CD4-positive, alpha-beta T cell treated with Interleukin-10 for 1 hour (primary cell): ENCODE measurements around the gene NEDD4.
"Not testable (repeated sequence)": the region's sequence is repeated elsewhere in the genome, so short reads cannot be mapped to it uniquely, and the experiment has no call there.

ENCODE experiments used
- DNase-seq: peaks from one replicate; pipeline ENCODE4 v3.0.0-alpha.2; 2020

Gene NEDD4

DNA sequence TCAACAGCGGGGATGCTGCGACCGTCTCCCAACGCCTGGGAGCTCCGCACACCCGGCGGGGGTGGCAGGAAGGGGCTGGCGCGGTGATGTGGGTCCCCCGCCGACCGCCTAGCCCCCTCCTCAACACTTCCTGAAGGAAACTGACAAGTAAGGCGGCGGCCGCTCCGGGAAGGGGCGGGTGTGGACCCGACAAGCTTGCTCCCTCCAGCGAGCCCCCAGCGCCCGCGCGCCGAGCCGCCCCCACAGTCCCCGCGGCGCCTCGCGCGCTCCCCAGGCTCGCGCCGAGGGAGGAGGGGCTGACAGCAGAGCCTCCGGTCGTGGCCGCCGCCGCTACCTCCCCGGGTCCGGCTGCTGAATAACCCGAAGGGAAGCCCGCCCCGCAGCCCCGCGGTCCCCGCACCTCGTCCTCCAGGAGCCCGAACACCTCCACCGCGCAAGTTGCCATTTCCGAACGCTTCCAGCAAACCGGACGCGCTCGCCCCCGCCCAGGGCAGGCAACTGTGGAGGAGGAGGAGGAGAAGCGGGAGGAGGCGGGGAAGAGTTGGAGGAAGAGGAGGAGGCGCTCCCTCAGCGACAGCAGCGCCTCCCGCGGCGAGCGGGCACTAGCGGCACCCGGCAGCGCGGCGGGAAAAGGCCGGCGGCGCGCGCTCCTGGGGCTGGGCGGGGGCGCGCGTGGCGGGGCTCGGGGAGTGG lies at the start of gene NEDD4:
TSS of gene NEDD4 (minus strand) at position 502 of the 693 bp plus-strand sequence. CDS start at position 445, 57 bp downstream.
- peak; percentile 74 for DNase-seq

DNA sequence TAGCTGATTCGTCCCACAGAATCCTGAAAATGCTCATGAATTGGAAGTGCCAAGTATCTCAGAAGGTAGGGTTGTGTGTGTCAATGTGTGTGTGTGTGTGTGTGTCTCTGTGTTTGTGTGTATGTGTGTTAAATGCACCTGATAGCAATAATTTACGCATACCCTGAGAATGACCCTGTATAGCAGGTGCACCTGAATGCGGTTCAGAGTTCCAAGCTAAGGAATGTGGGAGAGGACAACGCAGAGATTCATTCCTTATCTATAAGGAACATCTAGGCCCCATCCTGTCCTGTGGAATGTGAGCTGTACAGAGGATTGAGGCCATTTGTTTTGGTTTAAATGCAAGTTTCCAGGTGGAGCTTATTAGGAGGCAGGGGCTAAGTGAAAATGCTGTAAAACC lies 49.1 kb upstream of the NEDD4 start:
- DNase-seq = no peak

DNA sequence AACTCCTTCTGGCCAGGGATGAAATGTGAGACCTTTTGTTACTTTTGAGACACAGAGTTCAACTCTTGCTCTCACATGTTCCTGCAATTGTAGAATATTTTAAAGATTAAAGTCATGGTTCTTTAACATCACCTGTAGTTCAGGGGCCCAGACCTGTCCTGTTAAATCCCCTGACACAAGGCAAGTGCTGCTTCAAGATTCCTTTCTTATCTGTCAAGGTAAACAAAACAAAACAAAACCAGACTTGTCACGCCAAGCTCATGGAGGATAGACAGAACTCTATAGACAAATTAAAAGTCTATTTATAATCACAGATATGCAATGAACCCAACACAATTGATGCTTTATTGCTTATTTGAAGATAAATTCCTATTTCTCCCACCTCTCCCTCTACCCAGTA lies 48.6 kb upstream of the NEDD4 start:
- no peak for DNase-seq

DNA sequence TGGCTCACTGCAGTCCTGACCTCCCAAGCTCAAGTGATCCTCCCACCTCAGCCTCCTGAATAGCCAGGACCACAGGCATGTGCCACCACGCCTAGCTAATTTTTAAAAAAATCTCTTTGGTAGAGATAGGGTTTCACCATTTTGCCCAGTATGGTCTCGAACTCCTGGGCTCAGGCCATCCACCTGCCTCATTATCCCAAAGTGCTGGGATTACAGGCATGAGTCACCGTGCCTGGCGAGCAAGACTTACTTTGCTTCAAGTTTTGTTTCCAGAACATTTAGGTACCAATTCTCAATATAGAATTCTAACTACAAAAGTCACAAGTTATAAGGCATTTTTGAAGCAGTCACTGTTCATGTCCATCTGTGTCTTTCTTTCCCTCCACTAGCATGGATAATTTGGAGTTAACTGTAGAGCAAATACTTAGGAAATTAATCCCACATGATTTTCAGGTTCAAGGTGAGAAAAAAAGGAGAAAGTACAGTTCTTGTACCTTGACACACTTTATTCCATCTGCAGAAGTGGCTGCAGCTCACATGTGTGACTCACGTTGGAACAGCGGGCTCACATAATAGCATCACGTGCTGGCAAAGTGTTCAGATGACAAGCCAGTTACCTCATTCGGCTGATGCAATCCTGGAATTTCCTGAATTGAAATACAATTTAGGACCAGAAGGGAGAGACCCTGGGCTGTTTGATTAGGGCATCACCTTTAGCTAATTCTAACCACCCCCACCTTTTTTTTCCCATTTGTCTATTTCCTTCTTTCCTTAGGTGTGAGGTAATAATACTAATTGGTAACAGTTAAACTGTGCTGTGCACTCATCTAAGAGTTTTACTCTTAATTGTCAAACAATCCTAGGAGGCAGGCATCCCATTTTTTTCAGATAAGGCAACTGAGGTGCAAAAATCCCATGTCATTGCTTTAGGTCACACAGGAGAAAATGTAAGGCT lies 46.9 kb upstream of the NEDD4 start:
- DNase-seq = no peak

DNA sequence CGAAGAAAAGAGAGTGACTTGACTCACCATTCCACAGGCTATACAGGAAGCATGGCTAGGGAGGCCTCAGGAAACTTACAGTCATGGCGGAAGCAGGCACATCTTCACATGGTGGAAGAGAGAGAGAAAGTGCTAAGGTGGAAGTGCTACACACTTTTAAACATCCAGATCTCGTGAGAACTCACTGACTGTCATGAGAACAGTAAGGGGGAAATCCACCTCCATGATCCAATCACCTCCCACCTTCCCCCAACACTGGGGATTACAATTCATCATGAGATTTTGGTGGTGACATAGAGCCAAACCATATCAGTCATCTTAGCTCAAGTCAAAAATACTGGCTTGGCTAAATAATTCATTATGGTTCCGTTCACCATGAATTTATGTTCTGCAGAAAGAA lies 45.3 kb upstream of the NEDD4 start:
- DNase-seq = no peak

DNA sequence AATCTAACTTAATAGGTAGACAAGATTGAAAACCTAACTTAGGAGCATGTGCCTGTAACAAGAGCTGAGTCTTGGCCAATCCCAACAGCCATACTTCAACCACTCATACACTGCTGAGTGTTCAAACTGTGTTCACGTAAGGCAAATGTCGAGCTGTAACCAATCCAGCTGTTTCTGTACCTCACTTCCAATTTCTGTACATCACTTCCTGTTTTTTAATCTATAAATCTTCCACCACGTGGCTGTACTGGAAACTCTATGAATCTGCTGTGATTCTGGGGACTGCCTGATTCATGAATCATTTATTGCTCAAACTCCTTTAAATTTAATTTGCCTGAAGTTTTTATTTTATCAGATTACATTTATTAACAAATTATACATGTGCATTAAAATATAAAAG lies 44.6 kb upstream of the NEDD4 start:
- peak; percentile 46 for DNase-seq

DNA sequence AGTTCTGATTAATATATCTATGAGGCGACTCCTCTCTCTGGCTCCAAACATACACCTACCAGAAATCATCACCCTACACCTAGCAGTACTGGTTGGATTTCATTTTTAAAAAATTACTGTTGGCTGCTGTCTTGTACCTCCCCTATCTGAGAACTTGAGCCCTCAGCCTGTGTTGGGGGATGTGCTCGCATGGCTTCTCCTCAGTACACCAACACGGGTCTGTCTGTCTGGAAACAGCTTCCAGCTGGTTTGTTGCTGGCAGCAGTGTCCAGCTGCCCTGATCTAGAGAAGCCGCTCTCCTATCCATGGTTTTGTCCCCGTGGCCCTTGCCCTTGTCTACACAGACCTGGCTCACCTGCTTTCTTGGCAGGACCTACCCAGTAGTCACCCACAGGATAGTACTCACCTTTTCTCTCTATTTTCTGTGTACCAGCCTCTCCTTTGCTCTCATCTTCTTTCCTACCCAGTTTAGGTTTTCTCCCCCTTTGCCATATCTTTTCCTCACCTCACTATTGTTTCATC lies 43.2 kb upstream of the NEDD4 start:
- DNase-seq = no peak

DNA sequence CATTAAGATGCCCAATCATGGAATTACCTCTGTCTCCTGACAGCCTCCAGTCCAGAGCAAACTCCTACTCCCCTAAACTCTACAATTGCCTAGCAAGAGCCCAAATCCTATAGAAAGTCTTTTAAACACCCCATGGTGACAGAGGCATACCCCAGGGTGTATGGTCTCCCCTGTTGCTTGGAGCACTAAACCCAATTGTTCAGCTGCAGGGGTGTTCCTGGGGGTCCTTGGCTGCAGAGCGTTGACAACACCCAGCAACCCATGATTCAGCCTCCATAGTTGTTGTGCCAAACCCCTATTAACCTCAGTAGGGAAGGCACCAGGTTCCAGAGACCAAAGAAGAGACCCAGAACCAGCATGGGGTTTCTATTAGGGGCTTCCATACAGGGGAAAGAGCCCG lies 41.8 kb upstream of the NEDD4 start:
- no peak for DNase-seq

DNA sequence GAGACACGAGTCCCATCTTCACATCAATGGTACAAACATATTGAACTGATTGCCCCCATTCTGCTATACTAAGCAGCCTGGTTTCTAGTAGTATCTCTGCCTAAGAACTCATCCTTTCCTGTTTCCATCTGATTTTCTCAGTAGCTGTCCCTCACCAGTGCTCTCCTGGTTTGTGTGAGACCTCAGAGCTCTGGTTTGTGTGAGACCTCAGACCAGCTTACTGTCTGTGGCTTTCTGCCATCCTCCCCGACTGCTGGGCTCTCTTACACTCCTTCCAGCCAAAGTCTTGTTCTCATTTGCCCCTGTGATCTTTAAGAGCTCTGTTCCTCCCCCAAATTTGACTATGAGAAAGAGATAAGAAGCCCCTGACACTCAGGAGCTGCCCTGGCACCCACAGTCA lies 41.1 kb upstream of the NEDD4 start:
- DNase-seq = no peak

DNA sequence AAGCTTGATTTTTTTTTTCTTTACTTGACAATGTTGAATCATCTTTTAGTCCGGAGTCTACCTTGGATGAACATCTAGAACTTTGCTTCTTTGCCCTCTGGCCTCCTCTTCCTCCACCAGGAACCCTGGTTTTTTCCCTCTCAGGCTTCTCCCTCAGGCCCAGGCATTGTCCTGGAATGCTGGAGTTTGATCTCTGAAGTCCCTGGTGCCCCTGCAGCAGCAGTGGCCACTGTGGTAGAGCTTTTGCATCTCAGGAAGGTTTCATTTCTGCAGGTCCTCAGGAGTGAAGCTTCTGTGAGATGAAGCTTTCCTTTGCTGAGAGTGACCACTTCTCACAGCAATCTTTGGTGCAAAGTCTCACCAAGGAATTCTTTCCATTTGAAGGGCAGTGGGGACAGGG lies 39.0 kb upstream of the NEDD4 start:
- DNase-seq = no peak

DNA sequence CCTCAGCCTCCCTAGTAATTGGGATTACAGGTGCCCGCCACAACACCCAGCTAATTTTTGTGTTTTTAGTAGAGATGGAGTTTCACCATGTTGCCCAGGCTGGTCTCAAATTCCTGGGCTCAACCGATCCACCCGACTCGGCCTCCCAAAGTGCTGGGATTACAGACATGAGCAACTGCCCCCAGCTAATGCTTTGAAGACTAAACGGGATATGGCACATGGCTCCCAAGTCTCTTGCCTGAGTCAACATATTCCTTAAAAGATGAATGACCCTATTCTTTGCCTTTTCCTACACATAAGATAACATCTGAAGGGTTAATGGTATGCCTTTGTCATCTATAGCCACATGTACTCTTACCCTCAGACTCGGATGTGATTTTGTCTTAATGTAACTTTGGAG lies 38.4 kb upstream of the NEDD4 start:
- no peak for DNase-seq

DNA sequence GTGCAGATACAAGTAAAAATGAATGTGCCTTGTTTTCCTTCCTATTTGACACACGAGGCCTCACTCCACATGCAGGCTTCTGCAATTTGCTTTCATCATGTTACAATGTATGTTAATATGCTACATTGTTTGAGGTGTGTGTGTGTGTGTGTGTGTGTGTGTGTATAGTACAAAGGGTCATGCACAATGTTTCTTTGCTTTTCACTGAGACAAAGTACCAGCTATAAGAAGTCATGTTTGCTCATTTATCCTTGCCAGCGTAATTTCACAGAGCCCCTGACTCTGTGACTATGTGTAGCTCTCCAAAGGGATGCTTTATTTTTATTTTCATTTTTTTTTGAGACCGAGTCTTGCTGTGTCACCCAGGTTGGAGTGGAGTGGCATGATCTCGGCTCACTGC lies 38.0 kb upstream of the NEDD4 start:
- DNase-seq = no peak

DNA sequence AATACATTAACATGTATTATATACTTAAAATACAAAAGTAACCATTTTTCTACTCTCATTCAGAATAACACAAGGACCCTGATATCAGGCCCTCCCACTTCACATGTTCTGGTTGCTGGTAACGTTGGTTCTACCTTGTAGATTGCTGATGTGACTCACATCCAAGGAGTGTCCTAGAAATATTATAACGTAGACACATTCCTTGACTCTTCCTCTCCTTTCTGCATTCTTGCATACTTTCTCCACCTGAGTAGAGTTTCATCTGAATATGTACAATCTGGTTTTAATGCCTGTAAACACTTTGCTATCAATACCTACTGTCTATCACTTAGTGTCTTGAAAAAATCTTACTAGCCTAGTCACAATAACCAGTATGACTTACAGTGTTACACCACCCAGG lies 35.0 kb upstream of the NEDD4 start:
- no peak for DNase-seq

DNA sequence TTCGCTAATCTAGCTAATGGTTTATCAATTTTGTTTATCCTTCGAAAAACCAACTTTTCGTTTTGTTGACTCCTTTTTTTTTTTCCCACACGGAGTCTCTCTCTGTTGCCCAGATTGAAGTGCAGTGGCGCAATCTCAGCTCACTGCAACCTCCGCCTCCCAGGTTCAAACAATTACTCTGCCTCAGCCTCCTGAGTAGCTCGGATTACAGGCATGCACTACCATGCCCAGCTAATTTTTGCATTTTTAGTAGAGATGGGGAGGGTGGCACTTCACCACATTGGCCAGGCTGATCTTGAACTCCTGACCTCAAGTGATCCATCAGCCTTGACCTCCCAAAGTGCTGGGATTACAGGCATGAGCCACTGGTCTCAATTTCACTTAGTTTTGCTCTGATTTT lies 29.7 kb upstream of the NEDD4 start:
- DNase-seq = not testable (repeated sequence)

DNA sequence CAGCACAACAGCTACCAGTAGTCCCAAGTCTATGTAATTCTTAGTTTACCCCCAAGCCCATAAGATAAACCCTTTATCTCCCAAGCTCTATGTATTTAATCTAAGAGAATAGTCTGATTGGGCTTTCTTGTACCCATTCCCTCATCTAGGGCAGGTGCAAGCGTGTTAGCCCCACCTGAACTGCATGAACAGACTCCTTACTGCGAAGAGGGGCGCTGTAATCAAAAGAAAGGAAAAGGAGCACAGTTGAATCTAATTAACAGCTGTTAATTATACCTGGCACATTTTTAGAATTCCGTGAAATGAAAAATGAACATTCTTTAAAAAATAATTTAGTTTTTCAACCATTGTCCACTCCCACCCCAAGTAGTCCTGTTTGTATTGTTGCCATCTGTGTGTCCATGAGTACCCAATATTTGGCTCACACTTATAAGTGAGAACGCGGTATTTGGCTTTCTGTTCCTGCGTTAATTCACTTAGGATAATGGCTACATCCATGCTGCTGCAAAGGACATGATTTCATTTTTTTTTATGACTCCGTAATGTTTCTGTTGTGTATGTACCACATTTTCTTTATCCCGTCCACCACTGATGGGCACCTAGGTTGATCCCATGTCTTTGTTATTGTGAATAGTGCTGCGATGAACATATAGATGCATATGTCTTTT lies 26.5 kb upstream of the NEDD4 start:
- no peak for DNase-seq

DNA sequence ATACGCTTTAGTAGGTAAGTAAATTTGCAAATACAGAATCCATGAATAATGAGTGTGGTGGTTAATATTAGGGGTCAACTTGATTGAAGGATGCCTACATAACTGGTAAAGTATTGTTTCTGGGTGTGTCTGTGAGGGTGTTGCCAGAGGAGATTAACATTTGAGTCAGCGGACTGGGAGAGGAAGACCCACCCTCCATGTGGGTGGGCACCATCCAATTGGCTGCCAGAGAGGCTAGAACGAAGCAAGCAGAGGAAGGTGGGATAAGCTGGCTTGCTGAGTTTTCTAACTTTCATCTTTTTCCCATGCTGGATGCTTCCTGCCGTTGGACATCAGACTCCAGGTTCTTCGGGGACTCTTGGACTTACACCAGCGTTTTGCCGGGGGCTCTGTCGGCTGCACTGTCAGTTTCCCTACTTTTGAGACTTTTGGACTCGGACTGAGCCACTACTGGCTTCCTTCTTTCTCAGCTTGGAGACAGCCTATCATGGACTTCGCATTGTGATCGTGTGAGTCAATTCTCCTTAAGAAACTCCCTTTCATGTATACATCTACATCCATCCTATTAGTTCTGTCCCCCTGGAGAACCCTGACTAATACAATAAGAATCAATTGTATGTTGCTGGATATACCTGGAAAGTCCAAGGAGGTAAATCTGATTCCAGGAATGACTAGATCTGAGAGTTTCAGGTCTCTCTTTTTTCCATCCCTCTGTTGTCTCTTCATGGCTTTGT lies 25.8 kb upstream of the NEDD4 start:
- no peak for DNase-seq

DNA sequence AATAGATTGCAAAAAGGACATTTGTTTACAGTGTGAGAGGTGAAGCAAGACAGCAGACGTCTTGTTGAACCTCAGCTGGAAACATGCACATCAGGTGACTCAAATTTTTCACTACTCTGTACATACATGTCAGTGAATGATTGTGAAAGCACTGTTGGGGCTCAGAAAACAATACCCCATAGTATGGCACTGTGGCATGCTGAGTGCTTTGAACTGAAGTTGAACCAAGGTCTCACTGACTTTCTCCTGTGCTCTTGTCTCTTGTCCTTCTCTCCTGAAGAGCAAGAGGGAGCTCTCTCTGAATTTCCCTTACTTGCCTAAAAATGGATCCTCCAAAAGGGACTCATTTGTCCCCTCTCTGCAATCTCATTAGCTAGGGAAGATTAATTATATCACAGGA lies 24.5 kb upstream of the NEDD4 start:
- DNase-seq = no peak

DNA sequence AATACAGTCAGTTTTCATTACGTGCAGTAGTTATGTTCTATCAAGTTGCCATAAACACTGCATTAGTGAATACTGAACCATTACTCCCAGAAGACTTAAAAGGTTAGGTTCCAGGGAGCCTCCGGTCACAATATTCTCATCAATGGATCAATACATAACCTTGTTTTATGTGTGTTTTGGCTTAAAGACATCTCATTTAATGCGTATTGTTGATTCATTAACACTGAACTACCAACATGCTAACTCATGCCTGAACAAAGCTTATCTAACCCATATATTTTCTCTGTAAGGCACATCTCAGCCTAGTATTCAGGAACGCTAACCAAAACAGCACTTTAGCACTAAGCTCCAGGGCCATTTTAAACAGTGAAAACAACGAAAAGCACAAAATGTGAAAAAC lies 24.1 kb upstream of the NEDD4 start:
- DNase-seq = no peak

DNA sequence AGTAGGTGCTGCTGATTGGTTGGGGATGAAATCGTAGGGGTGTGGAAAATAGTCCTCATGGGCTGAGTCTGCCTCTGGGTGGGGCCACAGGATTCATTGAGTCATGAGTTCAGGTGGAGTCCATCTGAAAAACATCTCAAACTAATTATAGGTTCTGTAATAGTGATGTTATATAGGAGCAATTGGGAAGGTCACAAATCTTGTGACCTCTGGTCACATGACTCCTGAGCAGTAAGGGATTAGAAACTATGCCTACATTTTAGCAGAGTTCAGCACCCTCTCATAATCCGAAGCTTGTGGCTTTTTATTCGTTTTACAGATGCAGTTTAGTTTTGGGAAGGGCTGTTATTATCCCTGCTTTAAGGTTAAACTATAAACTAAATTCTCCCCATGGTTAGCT lies 22.9 kb upstream of the NEDD4 start:
- DNase-seq = no peak

DNA sequence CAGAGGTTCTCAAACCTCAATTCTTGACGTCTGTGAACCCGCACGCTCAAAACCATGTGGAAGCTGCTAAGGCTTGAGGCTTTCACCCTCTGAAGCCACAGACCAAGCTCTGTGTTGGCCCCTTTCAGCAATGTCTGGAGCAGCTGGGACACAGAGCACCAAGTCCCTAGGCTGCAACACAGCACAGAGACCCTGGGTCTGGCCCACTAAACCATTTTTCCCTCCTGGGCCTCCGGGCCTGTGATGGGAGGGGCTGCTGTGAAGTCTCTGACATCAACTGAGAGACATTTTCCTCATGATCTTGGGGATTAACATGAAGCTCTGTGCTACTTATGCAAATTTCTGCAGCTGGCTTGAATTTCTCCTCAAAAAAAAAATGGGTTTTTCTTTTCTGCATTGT lies 21.3 kb upstream of the NEDD4 start:
- no peak for DNase-seq

DNA sequence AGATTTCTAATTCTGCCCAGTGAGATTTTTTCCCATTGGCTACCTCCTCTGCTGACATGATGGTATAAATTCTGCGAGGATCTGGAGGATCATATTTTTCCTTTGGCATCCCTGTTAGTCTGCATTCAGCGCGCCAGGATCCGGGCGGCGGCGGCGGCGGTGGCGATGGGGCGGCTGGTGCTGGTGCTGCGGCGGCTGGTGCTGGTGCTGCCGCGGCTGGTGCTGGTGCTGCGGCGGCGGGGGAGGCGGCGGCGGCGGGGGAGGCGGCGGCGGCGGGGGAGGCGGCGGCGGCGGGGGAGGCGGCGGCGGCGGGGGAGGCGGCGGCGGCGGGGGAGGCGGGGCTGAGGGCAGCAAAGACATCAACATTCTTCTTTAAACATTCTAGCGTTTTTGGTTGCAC lies 13.6 kb upstream of the NEDD4 start:
- peak; percentile 9 for DNase-seq

DNA sequence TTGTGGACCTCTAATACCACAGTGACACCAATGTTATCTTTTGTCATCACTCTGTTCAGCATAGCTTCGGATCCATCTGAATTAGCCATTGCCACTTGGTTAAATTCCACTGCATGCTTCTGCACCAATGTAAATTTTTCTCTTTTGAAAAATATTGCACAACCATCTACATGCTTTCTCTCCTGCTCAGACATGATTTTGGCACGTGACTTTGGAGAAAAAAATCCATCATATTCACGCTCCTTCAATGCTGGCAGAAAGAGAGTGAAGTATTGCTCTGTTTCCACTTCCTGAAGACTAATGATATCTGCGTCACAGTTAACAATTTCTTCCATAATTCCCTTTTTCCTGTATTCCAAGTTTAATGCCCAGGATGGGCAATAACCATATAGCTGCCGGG lies 13.0 kb upstream of the NEDD4 start:
- not testable (repeated sequence) for DNase-seq

DNA sequence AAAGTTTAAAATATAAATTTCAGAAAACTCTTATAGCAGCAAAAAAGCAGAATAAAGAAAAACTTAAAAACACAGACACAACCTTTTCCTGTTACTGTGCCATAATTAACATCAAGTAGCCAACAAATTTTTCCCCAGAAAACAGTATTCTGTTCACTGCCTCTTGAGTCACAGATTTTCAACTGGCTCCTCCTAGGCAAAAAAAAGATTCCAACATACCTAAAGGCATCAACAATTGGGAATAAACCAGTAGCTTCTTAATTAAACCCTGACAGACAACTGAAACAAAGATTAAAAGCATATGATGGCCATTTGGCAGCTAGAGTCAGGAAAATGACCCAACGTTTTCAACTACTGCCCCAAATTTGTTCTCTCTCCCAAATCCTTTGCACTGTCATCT lies 10.9 kb upstream of the NEDD4 start:
- not testable (repeated sequence) for DNase-seq
